ENCODE results near the gene ALPP.
"Not testable (repeated sequence)": the region's sequence is repeated elsewhere in the genome, so short reads cannot be mapped to it uniquely, and the experiment has no call there.

Gene ALPP

GRCh38 chr2:232364806-232365594 lies 13.6 kb upstream of the ALPP start:
- not testable (repeated sequence) for DNase-seq

GRCh38 chr2:232365621-232366321 lies 12.8 kb upstream of the ALPP start:
- DNase-seq, result no peak

- not testable (repeated sequence) for DNase-seq
Observed at GRCh38 chr2:232366461-232366860, 12.1 kb upstream of the ALPP start.

- no peak for DNase-seq
Observed at GRCh38 chr2:232367016-232367415, 11.5 kb upstream of the ALPP start.

- no peak for DNase-seq
Observed at GRCh38 chr2:232367591-232368233, 10.8 kb upstream of the ALPP start.

GRCh38 chr2:232368311-232368731 lies 10.2 kb upstream of the ALPP start:
- DNase-seq, result no peak

- no peak for DNase-seq
Observed at GRCh38 chr2:232369126-232369951, 9.2 kb upstream of the ALPP start.

- DNase-seq, result not testable (repeated sequence)
Observed at GRCh38 chr2:232370007-232370406, 8.5 kb upstream of the ALPP start.

GRCh38 chr2:232372231-232373208 lies 6.0 kb upstream of the ALPP start:
- DNase-seq, result no peak

- DNase-seq, result no peak
Observed at GRCh38 chr2:232374356-232374755, 4.2 kb upstream of the ALPP start.

GRCh38 chr2:232375164-232375563 lies 3.4 kb upstream of the ALPP start:
- no peak for DNase-seq

GRCh38 chr2:232376260-232376659 lies 2.3 kb upstream of the ALPP start:
- DNase-seq, result no peak

GRCh38 chr2:232376713-232377112 lies 1.8 kb upstream of the ALPP start:
- DNase-seq, result no peak

GRCh38 chr2:232377319-232377718 lies 1.2 kb upstream of the ALPP start:
- DNase-seq, result no peak

- DNase-seq, result no peak
Observed at GRCh38 chr2:232377841-232378734, 463 bp upstream of the ALPP start.

- DNase-seq, result not testable (repeated sequence)
Observed at GRCh38 chr2:232379610-232380590, 1.3 kb downstream of the ALPP start.

GRCh38 chr2:232381204-232382031 lies 2.9 kb downstream of the ALPP start:
- not testable (repeated sequence) for DNase-seq

Data from CD4-positive, alpha-beta T cell treated with Interleukin-6 for 4 hours (primary cell).